PFSK-1 (cell line): Measurements from ENCODE around the gene MRPL33.

ENCODE experiments used
- POLR2AphosphoS5 ChIP-seq: IDR thresholded peaks from 2 replicates; pipeline ENCODE4 v1.6.1; 2012; ENCODE audit warnings: low read depth, mild to moderate bottlenecking, control low read depth, low read length, moderate library complexity
- SIN3A ChIP-seq: IDR thresholded peaks from 2 replicates; pipeline ENCODE4 v1.6.1; 2012; ENCODE audit warnings: mild to moderate bottlenecking, low read length, moderate library complexity, borderline replicate concordance; ENCODE audit not compliant: insufficient read depth

- TF ChIP-seq POLR2AphosphoS5 (no peak), SIN3A (no peak)
Observed at GRCh38 chr2:27796791-27797765, 25.6 kb downstream of the MRPL33 start.
